Heart right ventricle (tissue), 16 donors: ENCODE results near the gene DOCK2. TPM values are rescaled to one million over a fixed set of nuclear protein-coding genes. Genes with fewer than 3 reads are reported as not detected.

Source experiments
- ATAC-seq, 8 donors: fragments of 200-7000 bp; cut with Tn5 transposase; one replicate each; pipeline ENCODE4 v1.9.1; 2020; ENCODE audit warnings: mild to moderate bottlenecking in 8 of 8, moderate library complexity in 8 of 8, moderate number of reproducible peaks in 1 of 8
- DNase-seq, 2 donors: peaks; one replicate each; pipeline ENCODE4 v3.0.0-alpha.2; 2020
- H3K27ac ChIP-seq, 10 donors: fragments of 200-600 bp; sonication (generic) in 2 of 10; one replicate each; pipeline versions ENCODE4 v1.5.0 to v1.8.0; 2020 to 2022; ENCODE audit warnings: mild to moderate bottlenecking in 3 of 10
- H3K27me3 ChIP-seq, 7 donors: fragments of 200-600 bp; one replicate each; pipeline ENCODE4 v1.8.0; 2021 to 2022; ENCODE audit warnings: mild to moderate bottlenecking in 2 of 7
- H3K36me3 ChIP-seq, 9 donors: fragments of 200-600 bp; sonication (generic) in 1 of 9; one replicate each; pipeline versions ENCODE4 v1.5.0 to v1.8.0; 2020 to 2022; ENCODE audit warnings: mild to moderate bottlenecking in 2 of 9
- H3K4me1 ChIP-seq, 9 donors: fragments of 200-600 bp; sonication (generic) in 1 of 9; one replicate each; pipeline versions ENCODE4 v1.5.0 to v1.8.0; 2020 to 2022; ENCODE audit warnings: mild to moderate bottlenecking in 4 of 9
- H3K4me3 ChIP-seq, 10 donors: fragments of 200-600 bp; sonication (generic) in 2 of 10; one replicate each; pipeline versions ENCODE4 v1.5.0 to v1.8.0; 2020 to 2022; ENCODE audit warnings: mild to moderate bottlenecking in 7 of 10, moderate library complexity in 2 of 10
- H3K9me3 ChIP-seq, 11 donors: fragments of 200-600 bp in 10 of 11; sonication (generic) in 2 of 11; one replicate each; pipeline versions ENCODE4 v1.5.0 to v1.8.0; 2013 to 2022; ENCODE audit warnings: mild to moderate bottlenecking in 2 of 11, control low read depth in 1 of 11, moderate library complexity in 1 of 11
- WGBS, 2 donors: extraction: QIAGEN DNeasy Blood & Tissue Kit; methylation state at CpG; one replicate each; pipeline ENCODE4 v1.1.7; 2013; ENCODE audit warnings: inconsistent platforms in 1 of 2; 5-methylcytosine and 5-hydroxymethylcytosine counted together
- intact Hi-C, 10 donors: fragments of 100-400 bp; cut with DNase I; formaldehyde crosslinking; loops; one replicate each; pipeline versions ENCODE4 v1.11.1 to v1.14.2; 2022
- polyA plus RNA-seq, 2 donors: library from polyadenylated mRNA; stranded (reverse); fragments of 200-250 nt; gene quantifications; one replicate each; pipeline ENCODE4 v1.2.3, GENCODE V29; 2013
- total RNA-seq, 10 donors: library from RNA; stranded (reverse); fragmentation: NEBNext Ultra II Directional in 3 of 10; extraction: Animal tissue kit (Norgen Biotek cat#: 25700) in 3 of 10; gene quantifications; one replicate each; pipeline versions ENCODE4 v1.2.1 to v1.2.4, GENCODE V29; 2021 to 2023
- TF ChIP-seq, protein P1 (sequence below), 9 donors: fragments of 200-600 bp; sonication (generic) in 2 of 9; IDR thresholded peaks; one replicate each; pipeline versions ENCODE4 v1.5.0 to v1.8.0; 2021 to 2022; ENCODE audit warnings: antibody characterized with exemption in 9 of 9, mild to moderate bottlenecking in 5 of 9, moderate library complexity in 1 of 9
- donor health status: Arrhythmogenic right ventricular cardiomyopathy.
- donor health status: ischemic (EF 13 %, LVEDD 7.1; RV severe dilation, severe dysfunction).
- donor health status: healthy with polysubstance abuse.
- donor health status: DM: no; HTN: yes; CAD: no.
- donor health status: DM: no; HTN: no; CAD: no.
- donor health status: ischemic (EF 25% LVEDD 6.9; RV normal size, moderate dysfunction).
- donor health status: ischemic (EF 25% LVEDD 5.7; RV mildly dilated, moderate dysfunction).
- donor health status: healthy.
- donor health status: DM: yes; HTN: yes; CAD: no.
- donor health status: Ischemic cardiomyopathy.
- donor health status: ischemic (EF 35%, LVEDD 5.7; RV mildly dilated, moderate dysfunction).
- donor health status: nonischemic (EF 11% LVEDD 7.7; RV severe dilation, severe dysfunction).
- donor health status: DM: yes; HTN: yes; CAD: no.
- donor health status: PGD.
- donor health status: ischemic (EF 29% LVEDD 5.4; RV normal size, mild dysfunction).
- donor health status: nonischemic (EF 23%, LVEDD 6.1; RV moderate dilation, normal function).

Gene DOCK2
- total and polyA plus RNA-seq, 12 donors, result 1.2 to 24.6 (median 4.2) TPM

DNA sequence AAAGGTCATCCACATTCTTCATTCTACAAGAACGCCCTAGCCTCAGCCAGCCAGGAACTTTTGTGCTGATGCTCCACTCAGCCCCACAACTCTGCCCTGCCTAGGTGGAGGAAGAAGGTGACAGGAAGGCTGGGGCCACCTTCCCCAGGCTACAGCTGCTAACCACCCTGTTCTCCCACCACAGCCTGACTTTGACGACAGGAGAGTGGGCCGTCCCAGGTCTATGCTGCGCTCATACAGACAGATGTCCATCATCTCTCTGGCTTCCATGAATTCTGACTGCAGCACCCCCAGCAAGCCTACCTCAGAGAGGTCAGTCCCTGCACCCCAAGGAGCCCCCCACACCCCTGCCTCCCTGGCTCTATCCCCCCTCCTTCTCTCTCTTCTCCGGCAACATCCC lies 440.5 kb downstream of the DOCK2 start:
- TF ChIP-seq, protein P1, sequence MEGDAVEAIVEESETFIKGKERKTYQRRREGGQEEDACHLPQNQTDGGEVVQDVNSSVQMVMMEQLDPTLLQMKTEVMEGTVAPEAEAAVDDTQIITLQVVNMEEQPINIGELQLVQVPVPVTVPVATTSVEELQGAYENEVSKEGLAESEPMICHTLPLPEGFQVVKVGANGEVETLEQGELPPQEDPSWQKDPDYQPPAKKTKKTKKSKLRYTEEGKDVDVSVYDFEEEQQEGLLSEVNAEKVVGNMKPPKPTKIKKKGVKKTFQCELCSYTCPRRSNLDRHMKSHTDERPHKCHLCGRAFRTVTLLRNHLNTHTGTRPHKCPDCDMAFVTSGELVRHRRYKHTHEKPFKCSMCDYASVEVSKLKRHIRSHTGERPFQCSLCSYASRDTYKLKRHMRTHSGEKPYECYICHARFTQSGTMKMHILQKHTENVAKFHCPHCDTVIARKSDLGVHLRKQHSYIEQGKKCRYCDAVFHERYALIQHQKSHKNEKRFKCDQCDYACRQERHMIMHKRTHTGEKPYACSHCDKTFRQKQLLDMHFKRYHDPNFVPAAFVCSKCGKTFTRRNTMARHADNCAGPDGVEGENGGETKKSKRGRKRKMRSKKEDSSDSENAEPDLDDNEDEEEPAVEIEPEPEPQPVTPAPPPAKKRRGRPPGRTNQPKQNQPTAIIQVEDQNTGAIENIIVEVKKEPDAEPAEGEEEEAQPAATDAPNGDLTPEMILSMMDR (IDR thresholded peaks at IDR 0.05), result no peak
- Histone ChIP-seq H3K27me3 (peaks cover 0 to 16% (median 1%) of the 10 kb centered on the region in 7 donors), H3K4me3 (no peak overlapping the region), H3K36me3 (peaks cover 0 to 76% (median 0%) of the 10 kb centered on the region in 9 donors), H3K9me3 (no peaks in the 10 kb centered on the region), H3K4me1 (no peaks in the 10 kb centered on the region), H3K27ac (no peak overlapping the region)
- intact Hi-C loops, result no loop called here
- DNase-seq (no peak), ATAC-seq (no peak)
- WGBS, 2 donors, result 83 to 86% methylated on average over 5 of the region's 5 CpGs

DNA sequence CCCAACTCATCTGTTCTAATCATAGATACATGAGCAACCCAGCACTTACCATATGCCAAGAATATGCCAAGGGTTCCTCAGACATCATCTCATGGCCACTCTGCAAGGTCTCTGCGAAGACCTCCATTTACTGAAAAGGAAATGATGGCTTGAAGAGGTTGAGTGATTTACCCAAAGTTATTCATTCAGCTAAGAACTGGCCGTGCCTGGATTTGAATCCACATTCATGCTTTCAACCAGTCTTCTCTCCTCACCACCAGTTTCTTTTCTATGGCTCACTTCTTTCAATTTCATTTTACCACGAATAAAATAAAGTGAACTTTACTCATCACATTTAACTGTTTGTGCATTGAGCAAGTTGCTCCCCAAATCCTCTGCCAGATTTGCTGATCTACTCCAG lies 441.4 kb downstream of the DOCK2 start:
- H3K4me1 ChIP-seq, result no peaks in the 10 kb centered on the region
- DNase-seq, result no peak
- ATAC-seq, result no peak
- peaks cover 0 to 85% (median 0%) of the 10 kb centered on the region in 9 donors for H3K36me3 ChIP-seq
- peaks cover 0 to 16% (median 3%) of the 10 kb centered on the region in 7 donors for H3K27me3 ChIP-seq
- no peak overlapping the region for H3K4me3 ChIP-seq
- intact Hi-C loops, result no loop called here
- H3K27ac ChIP-seq, result no peak overlapping the region
- TF ChIP-seq, protein P1 (IDR thresholded peaks at IDR 0.05), result no peak
- H3K9me3 ChIP-seq, result no peaks in the 10 kb centered on the region
- WGBS, 2 donors, result 81 to 84% methylated on average over 3 of the region's 3 CpGs

DNA sequence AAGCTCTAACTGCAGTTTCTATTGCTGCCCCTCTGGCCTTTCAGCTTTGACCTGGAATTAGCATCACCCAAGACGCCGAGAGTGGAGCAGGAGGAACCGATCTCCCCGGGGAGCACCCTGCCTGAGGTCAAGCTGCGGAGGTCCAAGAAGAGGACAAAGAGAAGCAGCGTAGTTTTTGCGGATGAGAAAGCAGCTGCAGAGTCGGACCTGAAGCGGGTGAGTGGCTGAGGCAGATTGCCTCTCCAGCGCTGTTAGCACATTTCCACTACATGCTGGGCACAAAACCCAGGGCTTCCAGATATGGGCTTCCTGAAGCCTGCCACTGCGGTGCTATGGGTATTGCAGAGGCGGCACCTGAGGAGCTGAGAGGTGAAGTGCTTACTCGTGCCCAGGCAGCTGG lies 441.9 kb downstream of the DOCK2 start:
- ATAC-seq (no peak), DNase-seq (no peak)
- TF ChIP-seq, protein P1 (IDR thresholded peaks at IDR 0.05), result no peak
- Histone ChIP-seq H3K4me1 (no peaks in the 10 kb centered on the region), H3K4me3 (no peak overlapping the region), H3K9me3 (no peaks in the 10 kb centered on the region), H3K36me3 (peaks cover 0 to 89% (median 0%) of the 10 kb centered on the region in 9 donors), H3K27ac (no peak overlapping the region), H3K27me3 (peaks cover 0 to 18% (median 3%) of the 10 kb centered on the region in 7 donors)
- intact Hi-C loops, result no loop called here
- 81 to 84% methylated on average over 13 of the region's 13 CpGs for WGBS, 2 donors

DNA sequence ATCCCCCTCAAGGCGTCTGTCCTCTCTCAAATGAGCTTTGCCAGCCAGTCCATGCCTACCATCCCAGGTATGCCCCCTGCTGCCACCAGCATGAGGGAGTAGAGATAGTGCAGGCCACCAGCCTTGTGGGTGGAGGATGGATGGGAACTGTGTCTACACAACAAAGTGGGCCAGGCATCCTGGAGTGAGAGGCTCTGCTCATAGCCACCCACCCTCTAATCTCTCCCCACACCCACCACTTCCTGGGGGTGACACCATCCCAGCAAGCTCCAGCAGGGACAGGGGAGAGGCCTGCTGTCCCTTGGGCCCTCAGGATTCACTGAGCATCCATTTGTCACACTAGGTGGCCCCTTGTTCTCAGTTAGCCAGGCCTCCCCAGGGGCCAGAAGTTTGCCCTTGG lies 443.1 kb downstream of the DOCK2 start:
- H3K27ac ChIP-seq, result no peak overlapping the region
- H3K27me3 ChIP-seq, result peaks cover 0 to 26% (median 5%) of the 10 kb centered on the region in 7 donors
- no peaks in the 10 kb centered on the region for H3K9me3 ChIP-seq
- H3K4me3 ChIP-seq, result no peak overlapping the region
- TF ChIP-seq, protein P1 (IDR thresholded peaks at IDR 0.05), result no peak
- peaks cover 0 to 93% (median 0%) of the 10 kb centered on the region in 9 donors for H3K36me3 ChIP-seq
- DNase-seq, result no peak
- no peaks in the 10 kb centered on the region for H3K4me1 ChIP-seq
- peak in 1 of 8 donors; percentile 13 for ATAC-seq
- intact Hi-C loops, result loop anchor here in 1 of 10 donors (10.0 kb wide), 1 partner anchor 345 kb away; no protein-coding TSS in a partner anchor
- 95 to 97% methylated on average over 1 of the region's 1 CpG for WGBS, 2 donors
